Measurements from ENCODE around the gene MAP3K7. TPM values are rescaled to one million over a fixed set of nuclear protein-coding genes. Genes with fewer than 3 reads are reported as not detected.

The MAP3K7 gene
- total and polyA plus RNA-seq, 8 donors = 8.5 to 42.8 (median 17.6) TPM

DNA sequence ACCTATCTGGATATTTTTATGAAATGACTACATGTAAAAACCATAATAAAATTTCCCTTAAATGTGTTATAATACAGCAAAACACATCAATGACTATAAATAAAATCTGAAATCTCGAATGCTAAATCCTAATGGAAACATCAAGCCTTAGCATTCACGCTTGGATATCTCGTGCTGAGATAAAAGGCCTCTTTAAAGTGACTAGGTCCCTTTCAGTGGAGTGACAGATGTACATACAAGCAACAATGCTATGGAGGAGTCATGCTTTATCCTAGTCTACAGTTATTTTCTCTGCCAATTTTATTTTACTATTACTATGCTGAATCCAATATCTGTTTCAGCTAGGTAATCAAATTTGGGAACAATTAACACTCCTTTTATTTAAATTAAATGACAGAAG is 72.4 kb downstream of the MAP3K7 start:
- DNase-seq = no peak
- intact Hi-C loops (cut with DNase I; ENCODE audit: low total_unique reads) = no loop called here
- no peaks in the 10 kb centered on the region for H3K27me3 ChIP-seq
- H3K9me3 ChIP-seq = no peaks in the 10 kb centered on the region
- no peak overlapping the region for H3K4me3 ChIP-seq
- H3K27ac ChIP-seq = no peak overlapping the region
- H3K4me1 ChIP-seq = peaks cover 0 to 5% (median 0%) of the 10 kb centered on the region in 4 donors
- peaks cover 13 to 73% (median 60%) of the 10 kb centered on the region in 4 donors for H3K36me3 ChIP-seq
- 68 to 96% (median 79%) methylated on average over 3 of the region's 3 CpGs for WGBS, 5 donors
- TF ChIP-seq POLR2AphosphoS5 (IDR thresholded peaks at IDR 0.05) = no peak
- TF ChIP-seq, protein P1, sequence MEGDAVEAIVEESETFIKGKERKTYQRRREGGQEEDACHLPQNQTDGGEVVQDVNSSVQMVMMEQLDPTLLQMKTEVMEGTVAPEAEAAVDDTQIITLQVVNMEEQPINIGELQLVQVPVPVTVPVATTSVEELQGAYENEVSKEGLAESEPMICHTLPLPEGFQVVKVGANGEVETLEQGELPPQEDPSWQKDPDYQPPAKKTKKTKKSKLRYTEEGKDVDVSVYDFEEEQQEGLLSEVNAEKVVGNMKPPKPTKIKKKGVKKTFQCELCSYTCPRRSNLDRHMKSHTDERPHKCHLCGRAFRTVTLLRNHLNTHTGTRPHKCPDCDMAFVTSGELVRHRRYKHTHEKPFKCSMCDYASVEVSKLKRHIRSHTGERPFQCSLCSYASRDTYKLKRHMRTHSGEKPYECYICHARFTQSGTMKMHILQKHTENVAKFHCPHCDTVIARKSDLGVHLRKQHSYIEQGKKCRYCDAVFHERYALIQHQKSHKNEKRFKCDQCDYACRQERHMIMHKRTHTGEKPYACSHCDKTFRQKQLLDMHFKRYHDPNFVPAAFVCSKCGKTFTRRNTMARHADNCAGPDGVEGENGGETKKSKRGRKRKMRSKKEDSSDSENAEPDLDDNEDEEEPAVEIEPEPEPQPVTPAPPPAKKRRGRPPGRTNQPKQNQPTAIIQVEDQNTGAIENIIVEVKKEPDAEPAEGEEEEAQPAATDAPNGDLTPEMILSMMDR (IDR thresholded peaks at IDR 0.05) = no peak
- no peak for TF ChIP-seq POLR2A (IDR thresholded peaks at IDR 0.05)
- no peak for TF ChIP-seq EP300 (IDR thresholded peaks at IDR 0.05)

DNA sequence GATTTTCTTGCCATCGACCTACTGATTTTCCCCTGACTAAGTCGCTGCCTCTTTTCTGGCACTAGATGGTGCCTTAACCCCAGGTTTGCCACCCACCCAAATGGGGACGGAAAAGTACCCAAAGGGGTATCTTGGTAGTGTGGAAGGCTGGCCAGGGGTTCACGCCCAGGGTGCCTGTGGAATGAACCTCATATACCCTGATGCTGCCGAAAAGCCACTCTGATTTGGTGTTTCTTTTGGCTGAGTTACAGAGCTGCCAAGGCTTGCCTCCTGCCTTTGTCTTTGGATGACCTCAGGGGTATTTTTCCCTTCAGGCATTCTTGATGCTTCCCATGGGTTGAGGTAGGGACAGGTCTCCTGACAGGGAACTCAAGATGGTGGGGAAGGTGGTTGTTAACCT is 78.1 kb downstream of the MAP3K7 start:
- Histone ChIP-seq H3K9me3 (peaks cover 0 to 2% (median 0%) of the 10 kb centered on the region in 4 donors), H3K27me3 (no peaks in the 10 kb centered on the region), H3K4me3 (no peak overlapping the region), H3K4me1 (no peaks in the 10 kb centered on the region), H3K27ac (no peak overlapping the region), H3K36me3 (peaks cover 5 to 22% (median 15%) of the 10 kb centered on the region in 4 donors)
- intact Hi-C loops (cut with DNase I; ENCODE audit: low total_unique reads) = no loop called here
- WGBS, 5 donors = 45 to 81% (median 71%) methylated on average over 5 of the region's 5 CpGs
- no peak for DNase-seq
- TF ChIP-seq, protein P1 (IDR thresholded peaks at IDR 0.05) = no peak
- TF ChIP-seq POLR2A (IDR thresholded peaks at IDR 0.05) (no peak), EP300 (IDR thresholded peaks at IDR 0.05) (no peak), POLR2AphosphoS5 (IDR thresholded peaks at IDR 0.05) (no peak)

- intact Hi-C loops (cut with DNase I; ENCODE audit: low total_unique reads) = no loop called here
- H3K4me3 ChIP-seq = no peak overlapping the region
- no peaks in the 10 kb centered on the region for H3K4me1 ChIP-seq
- H3K36me3 ChIP-seq = no peaks in the 10 kb centered on the region
- TF ChIP-seq POLR2AphosphoS5 (IDR thresholded peaks at IDR 0.05) (no peak), POLR2A (IDR thresholded peaks at IDR 0.05) (no peak), EP300 (IDR thresholded peaks at IDR 0.05) (no peak)
- TF ChIP-seq, protein P1 (IDR thresholded peaks at IDR 0.05) = no peak
- no peak overlapping the region for H3K27ac ChIP-seq
- no peaks in the 10 kb centered on the region for H3K27me3 ChIP-seq
- DNase-seq = peak in 1 of 2 donors; percentile 20
- no peaks in the 10 kb centered on the region for H3K9me3 ChIP-seq
- 79 to 92% (median 83%) methylated on average over 3 of the region's 3 CpGs for WGBS, 5 donors
These were observed 83.9 kb downstream of the MAP3K7 start for GRCh38 chr6:90502866-90503407.

GRCh38 chr6:90502381-90502780 is 84.5 kb downstream of the MAP3K7 start:
- WGBS, 5 donors = 73 to 80% (median 77%) methylated on average over 3 of the region's 3 CpGs
- TF ChIP-seq EP300 (IDR thresholded peaks at IDR 0.05) (no peak), POLR2AphosphoS5 (IDR thresholded peaks at IDR 0.05) (no peak)
- H3K27me3 ChIP-seq = no peaks in the 10 kb centered on the region
- H3K36me3 ChIP-seq = no peaks in the 10 kb centered on the region
- DNase-seq = no peak
- H3K9me3 ChIP-seq = no peaks in the 10 kb centered on the region
- no peak overlapping the region for H3K4me3 ChIP-seq
- no peak overlapping the region for H3K27ac ChIP-seq
- H3K4me1 ChIP-seq = no peaks in the 10 kb centered on the region
- intact Hi-C loops (cut with DNase I; ENCODE audit: low total_unique reads) = no loop called here

GRCh38 chr6:90500458-90500857 is 86.4 kb downstream of the MAP3K7 start:
- H3K4me1 ChIP-seq = no peaks in the 10 kb centered on the region
- H3K27me3 ChIP-seq = no peaks in the 10 kb centered on the region
- H3K4me3 ChIP-seq = no peak overlapping the region
- no peak for TF ChIP-seq POLR2AphosphoS5 (IDR thresholded peaks at IDR 0.05)
- TF ChIP-seq EP300 (IDR thresholded peaks at IDR 0.05) = no peak
- no peak for TF ChIP-seq POLR2A (IDR thresholded peaks at IDR 0.05)
- TF ChIP-seq, protein P1 (IDR thresholded peaks at IDR 0.05) = no peak
- H3K27ac ChIP-seq = no peak overlapping the region
- DNase-seq = no peak
- H3K36me3 ChIP-seq = no peaks in the 10 kb centered on the region
- 62 to 80% (median 78%) methylated on average over 9 of the region's 9 CpGs for WGBS, 5 donors
- intact Hi-C loops (cut with DNase I; ENCODE audit: low total_unique reads) = no loop called here
- no peaks in the 10 kb centered on the region for H3K9me3 ChIP-seq

Data from stomach (tissue), 9 donors.